IMR-90 (cell line): ENCODE results near the gene HOXA5. TPM values are rescaled to one million over a fixed set of nuclear protein-coding genes. Genes with fewer than 3 reads are reported as not detected.
A peak's percentile ranks its signal among the peaks of the same experiment; 100 is the strongest.

Experiments used
- ATAC-seq: fragments of 200-7000 bp; cut with Tn5 transposase; 2 replicates; pipeline ENCODE4 v1.9.1; 2020; ENCODE audit warnings: low read depth, mild to moderate bottlenecking, moderate library complexity
- BruUV-seq: library from RNA; stranded (reverse); fragments of 400-500 nt; replicated peaks from 2 replicates; lab custom pipeline; 2021; lab: Mats Ljungman, UMichigan
- CTCF ChIA-PET: fragments of 300-600 bp; formaldehyde crosslinking; extraction: SDS; loops from one replicate; lab custom pipeline; 2021; ENCODE audit warnings: antibody characterized with exemption; lab: Yijun Ruan, JAX
- POLR2A ChIA-PET: fragments of 300-600 bp; sonication (Branson Sonifier 250); formaldehyde crosslinking; loops from one replicate; lab custom pipeline; 2022; ENCODE audit warnings: antibody characterized with exemption; ENCODE audit not compliant: unreplicated experiment; lab: Charles Lee
- DNase-seq: peaks from one replicate; pipeline ENCODE4 v3.0.0; 2013
- H2AFZ ChIP-seq: replicated peaks from 2 replicates; pipeline ENCODE3; 2013; ENCODE audit warnings: low read length, mild to moderate bottlenecking; ENCODE audit not compliant: poor library complexity
- H2AK5ac ChIP-seq: 2 replicates; pipeline ENCODE4 v1.6.1; 2013; ENCODE audit warnings: low read depth, low read length, inconsistent platforms
- H2AK9ac ChIP-seq: replicated peaks from 2 replicates; pipeline ENCODE3; 2013; ENCODE audit warnings: mild to moderate bottlenecking, low read depth, low read length, moderate library complexity; ENCODE audit not compliant: poor library complexity
- H2BK120ac ChIP-seq: 2 replicates; pipeline ENCODE4 v1.6.1; 2013; ENCODE audit warnings: low read depth, low read length, inconsistent platforms
- H2BK15ac ChIP-seq: 3 replicates; pipeline ENCODE4 v1.6.1; 2013; ENCODE audit warnings: low read depth, low read length, inconsistent platforms
- H2BK20ac ChIP-seq: 2 replicates; pipeline ENCODE4 v1.6.1; 2013; ENCODE audit warnings: low read depth, mild to moderate bottlenecking, inconsistent platforms, low read length, moderate library complexity
- H2BK5ac ChIP-seq: 2 replicates; pipeline ENCODE4 v1.6.1; 2013; ENCODE audit warnings: mild to moderate bottlenecking, low read depth, low read length, inconsistent platforms; ENCODE audit not compliant: poor library complexity, severe bottlenecking
- H3K14ac ChIP-seq: replicated peaks from 2 replicates; pipeline ENCODE4 v1.6.1; 2013; ENCODE audit warnings: low read depth, low read length, inconsistent platforms
- H3K18ac ChIP-seq: 2 replicates; pipeline ENCODE4 v1.6.1; 2013; ENCODE audit warnings: low read depth, low read length, control low read depth
- H3K23ac ChIP-seq: 2 replicates; pipeline ENCODE4 v1.6.1; 2013; ENCODE audit warnings: low read depth, low read length, inconsistent platforms
- H3K27ac ChIP-seq: 2 replicates; pipeline ENCODE4 v1.5.1; 2013; ENCODE audit warnings: mild to moderate bottlenecking, control low read depth, low read length; ENCODE audit not compliant: insufficient read depth
- H3K27me3 ChIP-seq: 2 replicates; pipeline ENCODE4 v1.6.1; 2013; ENCODE audit warnings: low read length; ENCODE audit not compliant: control insufficient read depth, insufficient read depth
- H3K36me3 ChIP-seq: 2 replicates; pipeline ENCODE4 v1.6.1; 2013; ENCODE audit warnings: low read length, mixed read lengths; ENCODE audit not compliant: control insufficient read depth, insufficient read depth
- H3K4ac ChIP-seq: 2 replicates; pipeline ENCODE4 v1.6.1; 2013; ENCODE audit warnings: low read depth, low read length, inconsistent platforms
- H3K4me1 ChIP-seq: 2 replicates; pipeline ENCODE4 v1.6.1; 2013; ENCODE audit warnings: low read length, mixed read lengths; ENCODE audit not compliant: control insufficient read depth, insufficient read depth
- H3K4me2 ChIP-seq: 2 replicates; pipeline ENCODE4 v1.6.1; 2013; ENCODE audit warnings: low read depth, mild to moderate bottlenecking, control low read depth, low read length, moderate library complexity
- H3K4me3 ChIP-seq: 2 replicates; pipeline ENCODE4 v1.5.1; 2013; ENCODE audit warnings: low read depth, mild to moderate bottlenecking, control low read depth, low read length, moderate library complexity; ENCODE audit not compliant: insufficient read depth
- H3K56ac ChIP-seq: 2 replicates; pipeline ENCODE4 v1.6.1; 2013; ENCODE audit warnings: low read length, inconsistent platforms; ENCODE audit not compliant: insufficient read depth; ENCODE audit errors: extremely low read depth
- H3K79me1 ChIP-seq, 2 experiments: 2 replicates each; pipeline ENCODE4 v1.6.1; 2013; ENCODE audit warnings: low read length in 2 of 2, inconsistent platforms in 1 of 2, low read depth in 1 of 2
- H3K9ac ChIP-seq: 2 replicates; pipeline ENCODE4 v1.6.1; 2013; ENCODE audit warnings: low read depth, low read length, control low read depth
- H3K9me1 ChIP-seq: 2 replicates; pipeline ENCODE4 v1.6.1; 2013; ENCODE audit warnings: low read length, inconsistent platforms; ENCODE audit not compliant: insufficient read depth
- H3K9me3 ChIP-seq: 2 replicates; pipeline ENCODE4 v1.6.1; 2013; ENCODE audit warnings: low read length; ENCODE audit not compliant: control insufficient read depth, insufficient read depth
- H4K20me1 ChIP-seq: 2 replicates; pipeline ENCODE4 v1.6.1; 2013; ENCODE audit warnings: low read length, inconsistent platforms; ENCODE audit not compliant: insufficient read depth
- H4K5ac ChIP-seq: 2 replicates; pipeline ENCODE4 v1.6.1; 2013; ENCODE audit warnings: mild to moderate bottlenecking, low read depth, low read length, control low read depth
- H4K8ac ChIP-seq, 2 experiments: 2 replicates each; pipeline ENCODE4 v1.6.1; 2013; ENCODE audit warnings: low read depth in 2 of 2, low read length in 2 of 2, control low read depth in 1 of 2, inconsistent platforms in 1 of 2
- H4K91ac ChIP-seq: 2 replicates; pipeline ENCODE4 v1.6.1; 2013; ENCODE audit warnings: low read depth, low read length, inconsistent platforms; ENCODE audit not compliant: insufficient read depth
- BHLHE40 ChIP-seq: fragments of 150-350 bp; IDR thresholded peaks from 2 replicates; pipeline ENCODE4 v1.6.1; 2016; ENCODE audit warnings: mild to moderate bottlenecking, low read depth, low read length
- CEBPB ChIP-seq: IDR thresholded peaks from 2 replicates; pipeline ENCODE4 v1.6.1; 2012; ENCODE audit warnings: low read depth, low read length, improper control_type of control experiment
- FOS ChIP-seq: fragments of 150-350 bp; IDR thresholded peaks from 2 replicates; pipeline ENCODE4 v1.6.1; 2016; ENCODE audit warnings: low read depth, low read length
- MXI1 ChIP-seq: IDR thresholded peaks from 2 replicates; pipeline ENCODE4 v1.6.1; 2012; ENCODE audit warnings: low read depth, mild to moderate bottlenecking, low read length, moderate library complexity, borderline replicate concordance
- RFX5 ChIP-seq: IDR thresholded peaks from 2 replicates; pipeline ENCODE4 v1.8.0; 2012; ENCODE audit warnings: low read depth, mild to moderate bottlenecking, low read length, moderate library complexity
- USF2 ChIP-seq: fragments of 150-350 bp; IDR thresholded peaks from 2 replicates; pipeline ENCODE4 v1.6.1; 2017; ENCODE audit warnings: mild to moderate bottlenecking, antibody characterized with exemption, low read length, low read depth
- WGBS, 2 experiments: methylation state at CpG; one replicate each; pipeline versions ENCODE4 v1.1.5 to v1.1.7; 2013; ENCODE audit warnings: missing lambda C conversion rate in 2 of 2; ENCODE audit not compliant: insufficient read length in 1 of 2; ENCODE audit errors: extremely low coverage in 2 of 2; 5-methylcytosine and 5-hydroxymethylcytosine counted together
- dilution Hi-C: fragments of 300-500 bp; cut with HindIII; formaldehyde crosslinking; loops from one replicate; pipeline ENCODE4 v1.14.3; 2018; ENCODE audit warnings: low sequenced_read_pairs; ENCODE audit not compliant: unreplicated experiment
- in situ Hi-C: fragments of 300-500 bp; cut with MboI; formaldehyde crosslinking; loops from 3 replicates; pipeline ENCODE4 v1.14.3; 2019; ENCODE audit warnings: low sequenced_read_pairs, inconsistent platforms, mixed read lengths
- intact Hi-C: fragments of 100-400 bp; cut with micrococcal nuclease; formaldehyde crosslinking; loops from 2 replicates; pipeline ENCODE4 v1.10.0; 2022
- polyA plus RNA-seq, 3 experiments: library from polyadenylated mRNA; depleted of rRNA; stranded (reverse); fragments of >200 nt; gene quantifications; 2 replicates each; pipeline ENCODE4 v1.2.3, GENCODE V29; 2012; ENCODE audit warnings: low replicate concordance in 1 of 3
- total RNA-seq: library from RNA; depleted of rRNA; stranded (reverse); fragments of >200 nt; gene quantifications from 2 replicates; pipeline ENCODE4 v1.2.3, GENCODE V29; 2012

Gene HOXA5
- total and polyA plus RNA-seq, 2 of the 4 experiments (the other 2 are of a cell fraction) = 19.9 to 29.4 TPM

- TF ChIP-seq MXI1 (no peak), CEBPB (no peak)
These were observed 13.6 kb upstream of the HOXA5 start (continued) for GRCh38 chr7:27156916-27157701.

GRCh38 chr7:27156508-27156898 lies 13.0 kb upstream of the HOXA5 start, which contains the start of gene HOXA7:
Gene HOXA7 (minus strand): TSS chr7:27156675. CDS start chr7:27156545, 130 bp downstream.
- Histone ChIP-seq H3K9me1 (peaks cover 3% of the 10 kb centered on the region; the same call in 1 of the 2 replicates), H3K4me3 (peak within 1 kb of the TSS; percentile 69), H3K27ac (peak within 1 kb of the TSS; percentile 34), H3K4ac (peak within 1 kb of the TSS; percentile 59), H3K18ac (no peak within 1 kb of the TSS), H3K56ac (peak within 1 kb of the TSS; percentile 38; the same call in 1 of the 2 replicates), H2BK5ac (no peak within 1 kb of the TSS), H3K27me3 (no peaks in the 10 kb centered on the region; the same call in 1 of the 2 replicates), H3K4me2 (peak within 1 kb of the TSS; percentile 88), H2AFZ (peak within 1 kb of the TSS; percentile 90), H4K8ac (peak within 1 kb of the TSS; percentile 80 to 90), H2BK15ac (no peak within 1 kb of the TSS), H2AK9ac (peak within 1 kb of the TSS; percentile 80), H3K4me1 (peaks cover 6% of the 10 kb centered on the region; the same call in 1 of the 2 replicates), H3K36me3 (no peaks in the 10 kb centered on the region), H3K9me3 (no peaks in the 10 kb centered on the region), H3K23ac (peak within 1 kb of the TSS; percentile 72), H2BK120ac (no peak within 1 kb of the TSS), H2BK20ac (no peak within 1 kb of the TSS), H4K20me1 (no peaks in the 10 kb centered on the region), H4K91ac (no peak within 1 kb of the TSS; the same call in 1 of the 2 replicates), H3K79me1 (0 out of 4 replicates have a peak, but pooled peaks cover 0 to 4% of the 10 kb centered on the region in 2 experiments), H3K9ac (peak within 1 kb of the TSS; percentile 44; the same call in 1 of the 2 replicates), H2AK5ac (no peak within 1 kb of the TSS), H4K5ac (no peak within 1 kb of the TSS; the same call in 1 of the 2 replicates), H3K14ac (peak within 1 kb of the TSS; percentile 44; the same call in 1 of the 2 replicates)
- 2% methylated on average over 7 of the region's 33 CpGs; no CpG with 5 or more reads in 1 of the 2 experiments for WGBS, 2 experiments
- BruUV-seq = no TSS peak
- dilution Hi-C loops = no loop called here
- DNase-seq (peak; percentile 63), ATAC-seq (peak; percentile 53)
- in situ Hi-C loops = loop anchor here (5.0 kb wide), 2 partner anchors 789 to 1304 kb away; no protein-coding TSS in a partner anchor
- TF ChIP-seq BHLHE40 (peak; percentile 60), FOS (peak; percentile 96), RFX5 (no peak), USF2 (peak; percentile 100), CEBPB (no peak)
- intact Hi-C loops = no loop called here
- CTCF ChIA-PET = interaction anchor here (0.7 to 1.3 kb wide), 4 partner anchors 23 to 967 kb away, joined by 3 to 4 read pairs (median 3); no protein-coding TSS in a partner anchor
- POLR2A ChIA-PET = no interaction called here
